Gastrocnemius medialis (tissue), 4 donors: ENCODE measurements around the gene LDHAL6B. TPM values are rescaled to one million over a fixed set of nuclear protein-coding genes. Genes with fewer than 3 reads are reported as not detected.
A peak's percentile ranks its signal among the peaks of the same experiment; 100 is the strongest.

Experiments used
- ATAC-seq, 2 donors: fragments of 150-250 bp; one replicate each; pipeline ENCODE4 v1.9.1; 2016
- DNase-seq, 2 donors: peaks; one replicate each; pipeline ENCODE4 v3.0.0-alpha.2; 2019
- H3K27ac ChIP-seq, 4 donors: fragments of 200-600 bp; sonication (generic); 1 replicate in 1 of 4; 2 replicates in 3 of 4; pipeline ENCODE4 v1.5.1; 2016 to 2018; ENCODE audit warnings: mild to moderate bottlenecking in 2 of 4, moderate library complexity in 1 of 4
- H3K27me3 ChIP-seq, 3 donors: fragments of 200-600 bp; sonication (generic) in 2 of 3; 1 replicate in 1 of 3; 2 replicates in 2 of 3; pipeline versions ENCODE4 v1.5.1 to v1.6.0; 2016 to 2019; ENCODE audit warnings: mild to moderate bottlenecking in 1 of 3, moderate library complexity in 1 of 3
- H3K36me3 ChIP-seq, 2 donors: fragments of 200-600 bp; sonication (generic) in 1 of 2; one replicate each; pipeline ENCODE4 v1.5.1; 2017 to 2018
- H3K4me1 ChIP-seq, 2 donors: fragments of 200-600 bp; sonication (generic) in 1 of 2; one replicate each; pipeline ENCODE4 v1.5.1; 2016 to 2017; ENCODE audit warnings: mild to moderate bottlenecking in 2 of 2
- H3K4me3 ChIP-seq, 4 donors: fragments of 200-600 bp; sonication (generic) in 3 of 4; 1 replicate in 1 of 4; 2 replicates in 3 of 4; pipeline ENCODE4 v1.5.1; 2016 to 2019; ENCODE audit warnings: mild to moderate bottlenecking in 2 of 4
- H3K9me3 ChIP-seq, 3 donors: fragments of 200-600 bp; sonication (generic) in 2 of 3; 1 replicate in 1 of 3; 2 replicates in 2 of 3; pipeline ENCODE4 v1.5.1; 2016 to 2019
- POLR2A ChIP-seq, 2 donors: fragments of 450-650 bp; IDR thresholded peaks; one replicate each; pipeline ENCODE4 v1.6.1; 2017; ENCODE audit warnings: antibody characterized with exemption in 2 of 2, mild to moderate bottlenecking in 2 of 2, moderate library complexity in 2 of 2
- in situ Hi-C, 4 donors: fragments of 200-750 bp; cut with MboI; loops; one replicate each; pipeline versions ENCODE4 v1.15.0 to v1.8.0; 2017; ENCODE audit warnings: low sequenced_read_pairs in 4 of 4
- intact Hi-C: fragments of 100-400 bp; cut with DNase I; formaldehyde crosslinking; loops from one replicate; pipeline ENCODE4 v1.15.1; 2023; ENCODE audit warnings: low total_unique reads
- total RNA-seq, 4 donors: library from RNA; depleted of rRNA; stranded (reverse); fragments of >200 nt; gene quantifications; one replicate each; pipeline versions ENCODE4 v1.1.0 to v1.2.3, GENCODE V29; 2016
- TF ChIP-seq, protein P1 (sequence below), 5 experiments: fragments of 450-650 bp in 3 of 5; fragments of 200-600 bp in 2 of 5; sonication (generic) in 2 of 5; IDR thresholded peaks in 4 of 5; conservative IDR thresholded peaks in 1 of 5; 1 replicate in 4 of 5; 2 replicates in 1 of 5; pipeline ENCODE4 v1.5.1; 2016 to 2019; ENCODE audit warnings: antibody characterized with exemption in 5 of 5, mild to moderate bottlenecking in 3 of 5, moderate library complexity in 3 of 5

LDHAL6B gene
- total RNA-seq, 4 donors from 2014 or later: not detected

DNA sequence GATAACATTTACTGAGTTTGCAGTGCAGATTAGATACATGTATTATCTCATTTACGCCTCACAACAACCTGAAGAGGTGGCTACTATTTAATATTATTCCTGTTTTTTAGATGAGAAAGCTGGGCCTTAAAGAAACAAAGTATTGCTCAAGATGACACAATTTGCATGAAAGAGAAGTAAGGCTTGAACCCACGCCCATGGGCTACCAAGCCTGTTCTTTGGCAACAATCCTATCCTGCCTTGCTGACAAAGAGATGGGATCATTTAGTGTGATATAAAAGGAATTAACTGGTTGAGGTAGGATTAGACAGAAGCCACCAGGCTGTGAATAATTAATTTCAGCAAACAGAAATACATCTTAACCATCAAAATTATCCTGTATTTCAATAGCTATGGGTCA lies 9.2 kb upstream of the LDHAL6B start:
- H3K36me3 ChIP-seq: peaks cover 0 to 47% of the 10 kb centered on the region in 2 donors
- no peak for TF ChIP-seq POLR2A (IDR thresholded peaks at IDR 0.05)
- H3K4me1 ChIP-seq: no peaks in the 10 kb centered on the region
- intact Hi-C loops: no loop called here
- no peak overlapping the region for H3K4me3 ChIP-seq
- in situ Hi-C loops: no loop called here
- H3K27me3 ChIP-seq: no peaks in the 10 kb centered on the region
- no peaks in the 10 kb centered on the region for H3K9me3 ChIP-seq
- DNase-seq: no peak
- no peak for ATAC-seq
- H3K27ac ChIP-seq: no peak overlapping the region

- no peaks in the 10 kb centered on the region for H3K9me3 ChIP-seq
- in situ Hi-C loops (no loop called here), intact Hi-C loops (no loop called here)
- H3K27ac ChIP-seq: no peak overlapping the region
- no peaks in the 10 kb centered on the region for H3K4me1 ChIP-seq
- no peak for DNase-seq
- no peaks in the 10 kb centered on the region for H3K27me3 ChIP-seq
- peaks cover 0 to 48% of the 10 kb centered on the region in 2 donors for H3K36me3 ChIP-seq
- TF ChIP-seq, protein P1, sequence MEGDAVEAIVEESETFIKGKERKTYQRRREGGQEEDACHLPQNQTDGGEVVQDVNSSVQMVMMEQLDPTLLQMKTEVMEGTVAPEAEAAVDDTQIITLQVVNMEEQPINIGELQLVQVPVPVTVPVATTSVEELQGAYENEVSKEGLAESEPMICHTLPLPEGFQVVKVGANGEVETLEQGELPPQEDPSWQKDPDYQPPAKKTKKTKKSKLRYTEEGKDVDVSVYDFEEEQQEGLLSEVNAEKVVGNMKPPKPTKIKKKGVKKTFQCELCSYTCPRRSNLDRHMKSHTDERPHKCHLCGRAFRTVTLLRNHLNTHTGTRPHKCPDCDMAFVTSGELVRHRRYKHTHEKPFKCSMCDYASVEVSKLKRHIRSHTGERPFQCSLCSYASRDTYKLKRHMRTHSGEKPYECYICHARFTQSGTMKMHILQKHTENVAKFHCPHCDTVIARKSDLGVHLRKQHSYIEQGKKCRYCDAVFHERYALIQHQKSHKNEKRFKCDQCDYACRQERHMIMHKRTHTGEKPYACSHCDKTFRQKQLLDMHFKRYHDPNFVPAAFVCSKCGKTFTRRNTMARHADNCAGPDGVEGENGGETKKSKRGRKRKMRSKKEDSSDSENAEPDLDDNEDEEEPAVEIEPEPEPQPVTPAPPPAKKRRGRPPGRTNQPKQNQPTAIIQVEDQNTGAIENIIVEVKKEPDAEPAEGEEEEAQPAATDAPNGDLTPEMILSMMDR (IDR thresholded peaks at IDR 0.05 in 4 of 5, conservative IDR thresholded peaks at IDR 0.05 in 1 of 5): no peak
- TF ChIP-seq POLR2A (IDR thresholded peaks at IDR 0.05): no peak
- no peak overlapping the region for H3K4me3 ChIP-seq
- peak; percentile 36 to 72 for ATAC-seq
Measured at GRCh38 chr15:59199626-59200465, 6.8 kb upstream of the LDHAL6B start.

DNA sequence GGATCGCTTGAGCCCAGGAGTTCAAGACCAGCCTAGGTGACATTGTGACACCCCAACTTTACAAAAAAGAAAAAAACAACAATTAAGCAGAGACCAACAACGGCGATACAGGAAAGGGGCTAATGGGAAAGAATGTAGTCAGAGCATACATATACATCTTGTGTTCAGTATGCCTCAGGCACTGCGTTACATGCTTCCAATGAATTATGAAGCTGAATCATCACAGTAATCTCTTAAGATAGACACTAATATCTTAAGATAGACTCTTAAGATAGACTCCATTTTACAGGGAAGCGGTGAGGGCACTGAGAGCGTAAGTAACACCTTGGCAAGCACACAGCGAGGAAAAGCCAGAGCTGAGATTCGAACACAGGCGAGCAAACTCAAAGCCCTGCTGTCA lies 6.1 kb upstream of the LDHAL6B start:
- intact Hi-C loops (no loop called here), in situ Hi-C loops (no loop called here)
- H3K27ac ChIP-seq: no peak overlapping the region
- no peaks in the 10 kb centered on the region for H3K9me3 ChIP-seq
- H3K4me3 ChIP-seq: no peak overlapping the region
- no peaks in the 10 kb centered on the region for H3K4me1 ChIP-seq
- no peaks in the 10 kb centered on the region for H3K27me3 ChIP-seq
- H3K36me3 ChIP-seq: peaks cover 0 to 48% of the 10 kb centered on the region in 2 donors
- ATAC-seq: no peak
- DNase-seq: no peak
- TF ChIP-seq, protein P1 (IDR thresholded peaks at IDR 0.05 in 4 of 5, conservative IDR thresholded peaks at IDR 0.05 in 1 of 5): no peak
- no peak for TF ChIP-seq POLR2A (IDR thresholded peaks at IDR 0.05)

- Histone ChIP-seq H3K27ac (no peak overlapping the region), H3K27me3 (no peaks in the 10 kb centered on the region), H3K4me3 (no peak overlapping the region), H3K36me3 (peaks cover 0 to 71% of the 10 kb centered on the region in 2 donors), H3K4me1 (no peaks in the 10 kb centered on the region), H3K9me3 (no peaks in the 10 kb centered on the region)
- no peak for TF ChIP-seq POLR2A (IDR thresholded peaks at IDR 0.05)
- TF ChIP-seq, protein P1 (IDR thresholded peaks at IDR 0.05 in 4 of 5, conservative IDR thresholded peaks at IDR 0.05 in 1 of 5): no peak
- intact Hi-C loops (no loop called here), in situ Hi-C loops (no loop called here)
- ATAC-seq: no peak
- no peak for DNase-seq
Measured at GRCh38 chr15:59203008-59203407, 3.6 kb upstream of the LDHAL6B start.

GRCh38 chr15:59203657-59204056 lies 3.0 kb upstream of the LDHAL6B start:
- intact Hi-C loops: no loop called here
- Histone ChIP-seq H3K27ac (no peak overlapping the region), H3K36me3 (peaks cover 0 to 78% of the 10 kb centered on the region in 2 donors), H3K27me3 (no peaks in the 10 kb centered on the region), H3K4me3 (no peak overlapping the region), H3K4me1 (no peaks in the 10 kb centered on the region), H3K9me3 (no peaks in the 10 kb centered on the region)
- in situ Hi-C loops: no loop called here
- TF ChIP-seq, protein P1 (IDR thresholded peaks at IDR 0.05 in 4 of 5, conservative IDR thresholded peaks at IDR 0.05 in 1 of 5): no peak
- no peak for TF ChIP-seq POLR2A (IDR thresholded peaks at IDR 0.05)
- ATAC-seq (no peak), DNase-seq (no peak)
